ENCODE measurements around the gene C8A. TPM values are rescaled to one million over a fixed set of nuclear protein-coding genes. Genes with fewer than 3 reads are reported as not detected.

C8A gene
- total and polyA plus RNA-seq, 2 experiments from 2014 or later = not detected

- no peak overlapping the region for H2AFZ ChIP-seq
- no peaks in the 10 kb centered on the region for H3K36me3 ChIP-seq (ENCODE audit: low read depth)
- H3K4me2 ChIP-seq (ENCODE audit: unreplicated experiment) = no peak overlapping the region
- no peaks in the 10 kb centered on the region for H4K20me1 ChIP-seq (ENCODE audit: insufficient read depth)
- H3K9me3 ChIP-seq (ENCODE audit: low read depth) = no peaks in the 10 kb centered on the region
- H3K4me1 ChIP-seq (ENCODE audit: insufficient read depth) = peaks cover 4% of the 10 kb centered on the region; the same call in 1 of the 2 replicates
- H3K9me2 ChIP-seq (ENCODE audit: insufficient read depth) = no peaks in the 10 kb centered on the region
- H3F3A ChIP-seq (ENCODE audit: insufficient read depth) = no peaks in the 10 kb centered on the region
- peaks cover 15% of the 10 kb centered on the region for H3K27me3 ChIP-seq (replicated peaks; ENCODE audit: insufficient read depth)
- no peaks in the 10 kb centered on the region for H3K79me2 ChIP-seq (ENCODE audit: insufficient read depth)
- no peak overlapping the region for H3K9ac ChIP-seq
- no peak overlapping the region for H3K4me3 ChIP-seq
- no peak for TF ChIP-seq EZH2phosphoT487 (IDR thresholded peaks at IDR 0.05; ENCODE audit: insufficient read depth, low read depth)
- TF ChIP-seq EZH2 (IDR thresholded peaks at IDR 0.05; ENCODE audit: insufficient read depth, poor library complexity, severe bottlenecking) = no peak
- no peak overlapping the region for H3K27ac ChIP-seq
- DNase-seq = no peak
- 62 to 70% methylated on average over 2 of the region's 2 CpGs for WGBS, 2 experiments (ENCODE audit: low coverage in 1 of 2, low lambda C conversion rate in 2 of 2, missing lambda C conversion rate in 2 of 2)
- in situ Hi-C loops (cut with MboI) = loop anchor here (25.0 kb wide), 1 partner anchor 1527 kb away; no protein-coding TSS in a partner anchor
These were observed 40.4 kb upstream of the C8A start for GRCh38 chr1:56814205-56814604.

- 27 to 35% methylated on average over 1 of the region's 1 CpG for WGBS, 2 experiments (ENCODE audit: low coverage in 1 of 2, low lambda C conversion rate in 2 of 2, missing lambda C conversion rate in 2 of 2)
- TF ChIP-seq EZH2 (IDR thresholded peaks at IDR 0.05; ENCODE audit: insufficient read depth, poor library complexity, severe bottlenecking) (no peak), EZH2phosphoT487 (IDR thresholded peaks at IDR 0.05; ENCODE audit: insufficient read depth, low read depth) (no peak)
- Histone ChIP-seq H3K27ac (no peak overlapping the region), H3K4me3 (no peak overlapping the region), H3K36me3 (ENCODE audit: low read depth) (no peaks in the 10 kb centered on the region), H2AFZ (no peak overlapping the region), H3K27me3 (replicated peaks; ENCODE audit: insufficient read depth) (peaks cover 9% of the 10 kb centered on the region), H3K9me2 (ENCODE audit: insufficient read depth) (no peaks in the 10 kb centered on the region), H4K20me1 (ENCODE audit: insufficient read depth) (no peaks in the 10 kb centered on the region), H3K9ac (no peak overlapping the region), H3F3A (ENCODE audit: insufficient read depth) (no peaks in the 10 kb centered on the region), H3K4me1 (ENCODE audit: insufficient read depth) (peaks cover 4% of the 10 kb centered on the region; the same call in 1 of the 2 replicates), H3K9me3 (ENCODE audit: low read depth) (no peaks in the 10 kb centered on the region), H3K79me2 (ENCODE audit: insufficient read depth) (no peaks in the 10 kb centered on the region), H3K4me2 (ENCODE audit: unreplicated experiment) (no peak overlapping the region)
- in situ Hi-C loops (cut with MboI) = loop anchor here (25.0 kb wide), 1 partner anchor 1529 kb away; no protein-coding TSS in a partner anchor
- peak; percentile 24 for DNase-seq
These were observed 38.3 kb upstream of the C8A start for GRCh38 chr1:56816264-56816663.

- Histone ChIP-seq H3K4me1 (ENCODE audit: insufficient read depth) (peaks cover 4% of the 10 kb centered on the region; the same call in 1 of the 2 replicates), H4K20me1 (ENCODE audit: insufficient read depth) (no peaks in the 10 kb centered on the region), H3K4me3 (no peak overlapping the region), H2AFZ (no peak overlapping the region), H3K9me2 (ENCODE audit: insufficient read depth) (no peaks in the 10 kb centered on the region), H3K9me3 (ENCODE audit: low read depth) (no peaks in the 10 kb centered on the region), H3F3A (ENCODE audit: insufficient read depth) (no peaks in the 10 kb centered on the region), H3K9ac (no peak overlapping the region), H3K36me3 (ENCODE audit: low read depth) (no peaks in the 10 kb centered on the region), H3K4me2 (ENCODE audit: unreplicated experiment) (no peak overlapping the region), H3K79me2 (ENCODE audit: insufficient read depth) (no peaks in the 10 kb centered on the region), H3K27me3 (replicated peaks; ENCODE audit: insufficient read depth) (peaks cover 9% of the 10 kb centered on the region), H3K27ac (no peak overlapping the region)
- in situ Hi-C loops (cut with MboI) = loop anchor here (25.0 kb wide), 1 partner anchor 1530 kb away; no protein-coding TSS in a partner anchor
- DNase-seq = no peak
- TF ChIP-seq EZH2phosphoT487 (IDR thresholded peaks at IDR 0.05; ENCODE audit: insufficient read depth, low read depth) (no peak), EZH2 (IDR thresholded peaks at IDR 0.05; ENCODE audit: insufficient read depth, poor library complexity, severe bottlenecking) (no peak)
- 61 to 63% methylated on average over 4 of the region's 4 CpGs for WGBS, 2 experiments (ENCODE audit: low coverage in 1 of 2, low lambda C conversion rate in 2 of 2, missing lambda C conversion rate in 2 of 2)
These were observed 37.7 kb upstream of the C8A start for GRCh38 chr1:56816909-56817308.

- no peaks in the 10 kb centered on the region for H3K27me3 ChIP-seq (replicated peaks; ENCODE audit: insufficient read depth)
- no peak overlapping the region for H3K4me3 ChIP-seq
- H4K20me1 ChIP-seq (ENCODE audit: insufficient read depth) = no peaks in the 10 kb centered on the region
- H3K79me2 ChIP-seq (ENCODE audit: insufficient read depth) = no peaks in the 10 kb centered on the region
- H3K4me2 ChIP-seq (ENCODE audit: unreplicated experiment) = no peak overlapping the region
- H3K4me1 ChIP-seq (ENCODE audit: insufficient read depth) = peaks cover 4% of the 10 kb centered on the region; the same call in 1 of the 2 replicates
- 78 to 79% methylated on average over 6 of the region's 6 CpGs for WGBS, 2 experiments (ENCODE audit: low coverage in 1 of 2, low lambda C conversion rate in 2 of 2, missing lambda C conversion rate in 2 of 2)
- no peak overlapping the region for H3K27ac ChIP-seq
- H3K9ac ChIP-seq = no peak overlapping the region
- H3K36me3 ChIP-seq (ENCODE audit: low read depth) = no peaks in the 10 kb centered on the region
- no peak overlapping the region for H2AFZ ChIP-seq
- peak; percentile 28 for DNase-seq
- TF ChIP-seq EZH2 (IDR thresholded peaks at IDR 0.05; ENCODE audit: insufficient read depth, poor library complexity, severe bottlenecking) (no peak), EZH2phosphoT487 (IDR thresholded peaks at IDR 0.05; ENCODE audit: insufficient read depth, low read depth) (no peak)
- no peaks in the 10 kb centered on the region for H3F3A ChIP-seq (ENCODE audit: insufficient read depth)
- no peaks in the 10 kb centered on the region for H3K9me2 ChIP-seq (ENCODE audit: insufficient read depth)
- in situ Hi-C loops (cut with MboI) = loop anchor here (25.0 kb wide), 1 partner anchor 1531 kb away; no protein-coding TSS in a partner anchor
- no peaks in the 10 kb centered on the region for H3K9me3 ChIP-seq (ENCODE audit: low read depth)
These were observed 36.7 kb upstream of the C8A start for GRCh38 chr1:56817716-56818463.
